ENCODE data around the gene LMBR1L. TPM values are rescaled to one million over a fixed set of nuclear protein-coding genes. Genes with fewer than 3 reads are reported as not detected.
A peak's percentile ranks its signal among the peaks of the same experiment; 100 is the strongest.

The LMBR1L gene
- total RNA-seq, 2 donors from 2014 or later: 80.0 to 108 TPM

DNA sequence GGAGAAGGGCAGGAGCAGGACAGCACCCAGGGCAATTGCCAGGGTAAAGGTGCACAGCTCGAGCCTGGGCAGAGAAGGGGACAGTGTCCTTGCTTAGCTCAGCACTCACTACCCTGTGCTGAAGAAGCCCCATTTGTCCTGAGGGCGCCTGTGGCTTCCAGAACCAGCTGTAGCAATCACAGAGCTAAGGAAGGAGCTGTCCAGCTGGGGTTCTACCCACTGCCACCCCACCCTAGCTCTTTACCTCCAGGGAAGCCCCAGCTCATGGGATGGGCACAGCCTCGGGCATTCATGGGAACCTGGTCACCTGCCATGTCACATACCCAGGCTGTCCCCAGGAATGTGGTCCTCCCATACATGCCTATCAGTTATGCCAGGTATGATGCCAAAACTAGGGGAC lies 5.8 kb downstream of the LMBR1L start:
- H3K4me3 Mint-ChIP-seq: no peak overlapping the region
- DNase-seq (no peak), ATAC-seq (replicated peaks in 1 of 2) (no peak)
- H3K36me3 Mint-ChIP-seq (ENCODE audit: insufficient read depth in 2 of 2): peaks cover 0 to 3% of the 10 kb centered on the region in 2 donors
- H3K27me3 Mint-ChIP-seq (ENCODE audit: low read depth): no peaks in the 10 kb centered on the region
- peaks cover 25% of the 10 kb centered on the region for H3K4me1 Mint-ChIP-seq (ENCODE audit: low read depth)
- H3K9me3 Mint-ChIP-seq: no peaks in the 10 kb centered on the region
- H3K27ac Mint-ChIP-seq: no peak overlapping the region

DNA sequence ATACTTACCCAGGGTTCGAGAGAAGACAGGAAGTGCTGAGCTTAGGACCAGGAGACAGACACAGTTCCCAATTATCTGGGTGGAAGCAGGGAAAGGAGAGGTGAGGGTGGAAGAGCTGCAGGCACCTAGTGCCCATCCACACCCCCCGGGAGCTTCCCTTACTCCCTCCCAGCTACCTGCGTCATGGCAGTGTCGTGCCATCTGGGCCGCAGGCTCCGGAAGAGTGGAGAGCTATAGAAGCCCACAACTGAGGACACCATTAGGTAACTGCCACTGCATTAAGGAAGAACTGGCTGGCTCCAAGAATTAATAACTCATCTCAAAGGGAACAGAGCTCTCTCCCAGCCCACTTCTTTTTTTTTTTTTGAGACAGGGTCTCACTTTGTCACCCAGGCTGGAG lies 10.3 kb downstream of the LMBR1L start:
- peaks cover 0 to 4% of the 10 kb centered on the region in 2 donors for H3K36me3 Mint-ChIP-seq (ENCODE audit: insufficient read depth in 2 of 2)
- DNase-seq: no peak
- no peak for ATAC-seq (replicated peaks in 1 of 2)
- H3K9me3 Mint-ChIP-seq: no peaks in the 10 kb centered on the region
- peaks cover 4% of the 10 kb centered on the region for H3K27me3 Mint-ChIP-seq (ENCODE audit: low read depth)
- H3K4me3 Mint-ChIP-seq: no peak overlapping the region
- no peak overlapping the region for H3K27ac Mint-ChIP-seq
- H3K4me1 Mint-ChIP-seq (ENCODE audit: low read depth): peaks cover 2% of the 10 kb centered on the region

DNA sequence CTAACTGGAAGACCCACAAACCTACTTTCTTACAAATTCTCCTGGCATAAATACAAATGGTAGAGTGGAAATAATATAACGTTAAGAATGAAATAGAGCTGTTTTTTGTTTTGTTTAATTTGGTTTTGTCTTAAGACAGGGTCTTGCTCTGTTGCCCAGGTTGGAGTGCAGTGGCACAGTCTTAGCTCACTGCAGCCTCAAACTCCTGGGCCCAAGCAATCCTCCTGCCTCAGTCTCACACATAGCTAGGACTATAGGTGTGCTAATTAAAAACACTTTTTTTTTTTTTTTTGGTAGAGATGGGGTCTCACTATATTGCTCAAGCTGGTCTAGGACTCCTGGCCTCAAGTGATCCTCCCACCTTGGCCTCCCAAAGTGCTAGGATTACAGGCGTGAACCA lies 11.9 kb downstream of the LMBR1L start:
- no peak for ATAC-seq (replicated peaks in 1 of 2)
- no peak for DNase-seq
- no peaks in the 10 kb centered on the region for H3K9me3 Mint-ChIP-seq
- peaks cover 16% of the 10 kb centered on the region for H3K27me3 Mint-ChIP-seq (ENCODE audit: low read depth)
- H3K4me1 Mint-ChIP-seq (ENCODE audit: low read depth): peaks cover 5% of the 10 kb centered on the region
- H3K36me3 Mint-ChIP-seq (ENCODE audit: insufficient read depth in 2 of 2): peaks cover 0 to 4% of the 10 kb centered on the region in 2 donors
- no peak overlapping the region for H3K27ac Mint-ChIP-seq
- H3K4me3 Mint-ChIP-seq: no peak overlapping the region

DNA sequence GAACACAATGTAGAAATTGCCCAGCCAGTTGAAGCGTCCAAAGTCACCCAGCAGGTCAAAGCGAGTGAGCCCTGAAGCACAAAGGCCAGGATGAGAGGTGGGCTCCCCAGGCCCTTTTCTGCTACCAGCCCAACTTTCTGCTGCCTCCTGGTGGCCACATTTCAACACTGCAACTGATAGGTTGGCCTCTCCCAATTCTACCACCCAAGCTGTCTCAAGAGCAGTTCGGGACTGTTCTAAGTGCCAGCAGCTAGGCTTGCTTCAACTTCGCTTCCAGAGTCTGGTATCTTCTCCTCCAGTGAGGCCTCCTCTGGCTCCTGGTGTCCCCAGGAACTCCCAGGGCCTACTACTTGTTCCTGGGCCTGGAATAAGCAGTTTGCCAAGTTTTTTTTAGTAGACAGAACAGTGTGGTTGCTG lies 12.6 kb downstream of the LMBR1L start:
- peak; percentile 53 to 56 for ATAC-seq (replicated peaks in 1 of 2)
- Mint-ChIP-seq H3K9me3 (no peaks in the 10 kb centered on the region), H3K27ac (no peak overlapping the region)

DNA sequence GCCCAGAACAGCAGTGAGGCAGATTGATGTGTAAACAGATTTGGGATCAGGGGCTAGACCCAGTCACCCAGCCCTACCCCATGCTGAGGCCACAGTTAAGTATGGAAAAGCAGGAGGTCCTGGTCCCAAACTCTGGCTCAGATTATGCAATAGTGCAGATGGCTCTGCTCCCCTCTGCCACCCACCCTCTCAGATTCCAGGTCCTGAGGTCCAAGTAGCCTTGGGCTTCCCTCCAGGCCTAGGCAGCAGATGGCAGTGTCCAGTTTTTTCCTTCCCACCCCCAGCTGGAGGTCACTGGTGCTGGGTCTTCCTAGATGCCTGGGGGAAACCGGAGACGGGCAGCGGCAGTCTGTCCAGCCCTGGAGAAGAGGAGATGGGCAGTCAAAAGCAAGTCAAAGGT lies 13.3 kb downstream of the LMBR1L start:
- H3K4me1 Mint-ChIP-seq (ENCODE audit: low read depth): peaks cover 13% of the 10 kb centered on the region
- no peaks in the 10 kb centered on the region for H3K9me3 Mint-ChIP-seq
- peaks cover 0 to 4% of the 10 kb centered on the region in 2 donors for H3K36me3 Mint-ChIP-seq (ENCODE audit: insufficient read depth in 2 of 2)
- DNase-seq (no peak), ATAC-seq (replicated peaks in 1 of 2) (no peak)
- H3K4me3 Mint-ChIP-seq: no peak overlapping the region
- H3K27me3 Mint-ChIP-seq (ENCODE audit: low read depth): peaks cover 26% of the 10 kb centered on the region
- no peak overlapping the region for H3K27ac Mint-ChIP-seq

More for the DNA sequence above, 12.6 kb downstream of the LMBR1L start:
- Mint-ChIP-seq H3K27me3 (ENCODE audit: low read depth) (peaks cover 21% of the 10 kb centered on the region), H3K4me1 (ENCODE audit: low read depth) (peaks cover 9% of the 10 kb centered on the region), H3K4me3 (no peak overlapping the region), H3K36me3 (ENCODE audit: insufficient read depth in 2 of 2) (peaks cover 0 to 4% of the 10 kb centered on the region in 2 donors)
- DNase-seq: peak; percentile 61 to 66

DNA sequence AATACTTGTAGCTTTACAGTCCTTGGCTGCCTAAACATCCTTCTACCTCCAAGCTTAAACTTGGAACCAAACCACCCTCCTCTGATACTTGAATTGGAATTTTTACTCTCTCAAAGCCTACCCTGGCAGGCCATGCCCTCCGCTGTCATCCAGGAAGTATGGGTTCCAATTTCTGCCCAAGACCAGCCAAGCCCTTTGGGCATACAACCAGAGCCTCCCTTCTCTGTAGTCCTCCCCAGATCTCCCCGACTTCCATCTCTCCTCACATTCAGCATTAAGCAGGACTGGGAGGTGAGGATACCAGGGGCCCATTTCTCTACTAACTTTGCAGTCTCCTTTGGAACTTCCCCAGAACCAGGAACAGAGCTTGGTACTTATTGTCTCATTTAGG lies 15.7 kb downstream of the LMBR1L start:
- Mint-ChIP-seq H3K27me3 (ENCODE audit: low read depth) (peaks cover 50% of the 10 kb centered on the region), H3K4me3 (peak overlapping the region in 1 of 2 donors; percentile 40)
- ATAC-seq (replicated peaks in 1 of 2): no peak

DNA sequence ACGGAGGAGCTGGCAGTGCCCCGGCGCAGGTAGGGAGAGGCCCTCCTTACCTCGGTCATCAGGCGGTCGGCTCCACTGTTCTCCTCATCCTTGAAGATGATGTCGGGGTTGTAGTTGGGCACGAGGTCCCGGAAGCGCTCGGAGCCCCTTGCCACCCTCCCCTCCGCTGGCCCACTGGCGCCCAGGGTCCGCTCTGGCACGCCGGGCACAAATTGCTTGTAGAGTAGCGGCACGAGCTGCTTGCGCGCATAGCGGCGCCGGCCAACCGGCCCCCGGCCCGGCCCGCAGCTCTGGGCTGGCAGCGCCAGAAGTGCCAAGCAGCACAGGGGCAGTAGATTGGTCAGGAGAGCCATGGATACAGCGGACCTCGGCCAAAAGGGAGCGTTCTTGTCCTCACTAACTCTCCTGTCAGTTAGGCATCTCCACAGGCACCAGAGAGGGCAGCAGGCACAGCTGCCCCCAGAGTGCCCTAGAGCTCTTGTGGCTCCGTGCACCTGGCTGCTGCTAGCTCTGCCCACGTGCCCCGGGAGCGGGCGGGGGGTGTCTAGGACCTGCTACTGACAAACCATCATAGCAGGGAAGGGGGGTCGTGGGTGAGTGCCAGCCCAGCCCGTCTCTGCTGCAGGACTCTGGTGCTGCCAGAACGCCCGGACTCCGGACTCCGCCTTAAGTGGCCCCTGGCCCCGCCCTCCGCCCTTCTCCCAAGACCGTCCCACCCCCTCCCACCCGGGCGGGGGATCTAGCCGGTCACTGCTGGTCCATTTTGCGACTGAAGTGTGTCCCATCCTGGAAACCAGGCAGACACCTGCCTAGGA lies 16.3 kb downstream of the LMBR1L start, which contains the start of gene DHH:
Gene DHH, minus strand, starts transcription at position 642 of the 815 bp plus-strand sequence. Its CDS starts 289 bp downstream, at position 353.
- DNase-seq (peak in 1 of 2 donors; percentile 18), ATAC-seq (replicated peaks in 1 of 2) (no peak)
- Mint-ChIP-seq H3K9me3 (no peaks in the 10 kb centered on the region), H3K27me3 (ENCODE audit: low read depth) (peaks cover 56% of the 10 kb centered on the region), H3K4me3 (peak within 1 kb of the TSS; percentile 56 to 63), H3K27ac (no peak within 1 kb of the TSS), H3K4me1 (ENCODE audit: low read depth) (peaks cover 41% of the 10 kb centered on the region), H3K36me3 (ENCODE audit: insufficient read depth in 2 of 2) (peaks cover 0 to 2% of the 10 kb centered on the region in 2 donors)

More for the DNA sequence above, 15.7 kb downstream of the LMBR1L start:
- H3K36me3 Mint-ChIP-seq (ENCODE audit: insufficient read depth in 2 of 2): peaks cover 0 to 4% of the 10 kb centered on the region in 2 donors
- no peak for DNase-seq
- no peaks in the 10 kb centered on the region for H3K9me3 Mint-ChIP-seq
- no peak overlapping the region for H3K27ac Mint-ChIP-seq
- peaks cover 36% of the 10 kb centered on the region for H3K4me1 Mint-ChIP-seq (ENCODE audit: low read depth)

DNA sequence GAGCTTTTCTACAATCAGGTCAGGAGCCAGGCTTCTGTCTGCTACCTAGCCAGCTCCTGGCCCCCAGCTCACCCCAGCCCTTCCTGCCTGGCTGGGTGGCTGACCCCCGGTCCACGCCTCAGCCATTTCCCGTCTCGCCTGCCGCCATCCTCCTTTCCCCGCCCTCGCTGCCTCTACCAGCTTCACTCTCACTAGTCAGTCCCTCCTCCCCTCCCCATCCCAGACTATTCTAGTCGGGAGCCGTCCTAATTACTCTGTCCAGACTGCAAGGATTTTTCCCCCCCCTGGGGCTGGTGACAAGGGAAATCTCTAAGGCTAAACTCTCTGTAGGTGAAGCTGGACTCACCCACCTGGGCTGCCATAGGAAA lies 16.9 kb downstream of the LMBR1L start:
- H3K4me3 Mint-ChIP-seq: peak overlapping the region; percentile 56 to 63
- H3K4me1 Mint-ChIP-seq (ENCODE audit: low read depth): peaks cover 44% of the 10 kb centered on the region
- no peaks in the 10 kb centered on the region for H3K9me3 Mint-ChIP-seq
- no peak overlapping the region for H3K27ac Mint-ChIP-seq
- H3K36me3 Mint-ChIP-seq (ENCODE audit: insufficient read depth in 2 of 2): peaks cover 0 to 2% of the 10 kb centered on the region in 2 donors
- DNase-seq (no peak), ATAC-seq (replicated peaks in 1 of 2) (no peak)
- H3K27me3 Mint-ChIP-seq (ENCODE audit: low read depth): peaks cover 61% of the 10 kb centered on the region

DNA sequence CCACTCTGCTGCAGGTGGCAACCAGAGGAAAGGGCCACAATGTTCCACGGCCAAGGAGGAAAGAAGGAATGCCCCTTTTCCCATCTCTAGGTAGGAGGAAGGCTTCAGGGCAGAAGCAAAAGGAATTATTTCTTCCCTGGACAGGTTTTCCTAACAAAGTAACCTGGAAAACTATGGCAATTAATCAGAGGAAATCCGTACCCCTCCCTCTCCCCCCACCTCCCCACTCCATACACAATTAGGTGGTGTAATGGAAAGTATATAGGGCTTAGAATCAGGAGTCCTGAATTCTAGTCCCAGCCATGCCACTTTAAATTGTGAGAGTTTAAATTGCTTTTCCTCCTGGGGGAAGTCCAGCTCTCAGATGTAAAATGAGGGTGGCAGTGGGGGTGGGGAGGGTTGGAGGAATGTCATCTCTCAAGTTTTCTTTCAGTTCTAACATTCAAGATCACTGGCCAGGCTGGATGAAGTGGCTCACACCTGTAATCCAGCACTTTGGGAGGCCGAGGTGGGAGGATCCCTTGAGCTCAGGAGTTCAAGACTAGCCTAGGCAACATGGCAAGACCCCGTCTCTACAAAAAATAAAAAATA lies 17.7 kb downstream of the LMBR1L start:
- peak overlapping the region in 1 of 2 donors; percentile 77 for H3K4me3 Mint-ChIP-seq
- peaks cover 0 to 2% of the 10 kb centered on the region in 2 donors for H3K36me3 Mint-ChIP-seq (ENCODE audit: insufficient read depth in 2 of 2)
- ATAC-seq (replicated peaks in 1 of 2) (no peak), DNase-seq (no peak)
- no peaks in the 10 kb centered on the region for H3K9me3 Mint-ChIP-seq
- H3K27ac Mint-ChIP-seq: no peak overlapping the region
- peaks cover 52% of the 10 kb centered on the region for H3K4me1 Mint-ChIP-seq (ENCODE audit: low read depth)
- H3K27me3 Mint-ChIP-seq (ENCODE audit: low read depth): peaks cover 67% of the 10 kb centered on the region

DNA sequence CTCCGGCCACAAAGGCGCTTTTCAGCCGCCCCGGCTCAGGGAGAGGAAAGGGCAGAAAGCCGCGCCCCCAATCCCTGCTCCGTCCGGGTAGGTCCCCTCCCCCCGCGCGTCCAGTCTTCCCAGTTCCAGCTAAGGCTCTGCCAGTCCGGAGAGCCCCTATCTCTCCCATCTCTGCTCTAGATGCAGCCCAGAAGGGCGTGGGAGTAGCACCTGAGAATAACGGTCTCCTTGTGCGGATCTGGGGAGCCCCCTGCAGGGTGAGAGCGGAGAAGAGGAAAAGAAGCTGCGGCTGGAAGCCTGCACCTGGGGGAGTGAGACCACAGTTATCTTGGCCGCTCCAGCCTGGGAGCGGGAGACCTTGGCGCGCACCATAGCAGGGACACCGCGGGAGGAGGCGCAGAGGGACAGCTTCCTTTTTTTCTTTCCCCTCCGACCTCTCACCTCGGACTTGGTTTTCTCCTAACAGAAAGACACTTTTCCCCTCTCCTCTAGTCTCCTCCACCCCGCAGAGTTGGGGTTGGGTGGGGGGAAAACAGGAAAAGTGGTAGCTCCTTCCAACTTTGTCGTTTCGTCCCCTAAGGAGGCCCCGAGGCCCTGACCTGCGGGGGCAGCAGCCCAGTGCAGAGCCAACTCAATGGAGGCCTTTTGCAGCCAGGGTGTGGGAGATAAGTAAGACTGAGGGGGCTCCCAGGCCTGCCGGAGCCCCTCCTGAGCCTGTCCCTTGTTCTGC lies 18.4 kb downstream of the LMBR1L start:
- H3K36me3 Mint-ChIP-seq (ENCODE audit: insufficient read depth in 2 of 2): peaks cover 0 to 2% of the 10 kb centered on the region in 2 donors
- DNase-seq (peak; percentile 71 to 77), ATAC-seq (replicated peaks in 1 of 2) (peak; percentile 41 to 51)
- no peaks in the 10 kb centered on the region for H3K9me3 Mint-ChIP-seq
- peaks cover 68% of the 10 kb centered on the region for H3K27me3 Mint-ChIP-seq (ENCODE audit: low read depth)
- H3K27ac Mint-ChIP-seq: no peak overlapping the region
- H3K4me3 Mint-ChIP-seq: peak overlapping the region; percentile 77 to 91
- peaks cover 59% of the 10 kb centered on the region for H3K4me1 Mint-ChIP-seq (ENCODE audit: low read depth)

DNA sequence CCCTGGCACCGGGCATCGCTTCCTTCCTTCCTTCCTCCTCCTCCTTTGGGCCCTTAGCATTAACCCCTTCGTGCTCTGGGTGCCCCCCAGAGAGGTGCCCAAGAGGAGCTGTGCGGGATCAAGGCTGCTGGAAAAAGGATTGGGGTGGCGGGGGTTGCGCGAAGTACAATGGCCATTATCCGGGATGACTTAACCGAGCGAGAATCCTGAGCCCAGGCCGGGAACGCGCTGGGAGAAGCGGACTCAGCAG lies 18.9 kb downstream of the LMBR1L start:
- Mint-ChIP-seq H3K4me1 (ENCODE audit: low read depth) (peaks cover 64% of the 10 kb centered on the region), H3K27ac (no peak overlapping the region)
- no peak for DNase-seq

DNA sequence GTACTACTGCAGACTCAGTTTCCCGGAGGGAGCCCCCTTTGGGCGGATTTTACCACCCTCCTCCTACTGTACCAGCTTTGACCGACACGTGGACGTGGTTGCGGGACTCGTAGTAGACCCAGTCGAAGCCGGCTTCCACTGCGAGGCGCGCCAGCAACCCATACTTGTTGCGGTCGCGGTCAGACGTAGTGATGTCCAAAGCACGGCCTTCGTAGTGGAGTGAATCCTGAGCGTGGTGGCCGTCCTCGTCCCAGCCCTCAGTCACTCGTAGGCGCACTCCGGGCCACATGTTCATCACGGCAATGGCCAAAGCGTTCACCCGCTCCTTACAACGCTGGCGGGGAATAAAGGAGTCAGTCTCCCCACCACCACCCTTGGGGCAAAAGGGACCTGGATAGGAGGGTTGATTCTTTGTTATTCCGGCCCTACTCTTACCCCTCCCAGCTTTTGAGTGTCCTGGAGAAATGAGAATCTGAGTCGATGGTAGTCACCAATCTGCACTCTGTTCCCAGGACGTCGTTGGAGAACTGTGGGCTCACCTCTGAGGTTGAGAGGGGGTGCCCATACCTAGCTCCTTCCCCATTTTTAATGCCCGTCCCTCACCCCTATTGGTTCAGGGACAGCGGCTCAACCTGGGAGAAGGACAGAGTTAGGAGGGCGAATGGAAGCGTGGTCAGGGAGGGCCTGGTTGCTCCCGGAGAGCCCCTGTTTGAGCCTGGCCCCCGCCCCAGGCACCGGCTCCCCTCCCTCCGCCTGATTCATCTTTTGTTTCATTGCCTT lies 19.4 kb downstream of the LMBR1L start:
- H3K9me3 Mint-ChIP-seq: no peaks in the 10 kb centered on the region
- H3K4me1 Mint-ChIP-seq (ENCODE audit: low read depth): peaks cover 66% of the 10 kb centered on the region
- no peak for ATAC-seq (replicated peaks in 1 of 2)
- peak overlapping the region; percentile 77 to 91 for H3K4me3 Mint-ChIP-seq
- peak in 1 of 2 donors; percentile 14 for DNase-seq
- peak overlapping the region; percentile 48 for H3K27ac Mint-ChIP-seq
- H3K36me3 Mint-ChIP-seq (ENCODE audit: insufficient read depth in 2 of 2): peaks cover 0 to 2% of the 10 kb centered on the region in 2 donors
- peaks cover 74% of the 10 kb centered on the region for H3K27me3 Mint-ChIP-seq (ENCODE audit: low read depth)

More for the DNA sequence above, 18.9 kb downstream of the LMBR1L start:
- ATAC-seq (replicated peaks in 1 of 2): no peak
- H3K9me3 Mint-ChIP-seq: no peaks in the 10 kb centered on the region
- peaks cover 0 to 2% of the 10 kb centered on the region in 2 donors for H3K36me3 Mint-ChIP-seq (ENCODE audit: insufficient read depth in 2 of 2)
- peaks cover 73% of the 10 kb centered on the region for H3K27me3 Mint-ChIP-seq (ENCODE audit: low read depth)
- peak overlapping the region; percentile 77 to 91 for H3K4me3 Mint-ChIP-seq

Measured in activated T-cell treated with anti-CD3 and anti-CD28 coated beads, Interleukin-2, amount 50 U/mL, for 72 hours (primary cell).